ENCODE measurements around the gene SECISBP2.
A peak's percentile ranks its signal among the peaks of the same experiment; 100 is the strongest.
"Not testable (repeated sequence)": the region's sequence is repeated elsewhere in the genome, so short reads cannot be mapped to it uniquely, and the experiment has no call there.

Gene SECISBP2

GRCh38 chr9:89364666-89365531, 46.6 kb downstream of the SECISBP2 start:
- no peak for DNase-seq (ENCODE audit: low read depth in 2 of 2)

GRCh38 chr9:89365532-89365912, 47.2 kb downstream of the SECISBP2 start:
- no peak for DNase-seq (ENCODE audit: low read depth in 2 of 2)

GRCh38 chr9:89366711-89367110, 48.4 kb downstream of the SECISBP2 start:
- DNase-seq (ENCODE audit: low read depth in 2 of 2), result peak in 1 of 2 donors; percentile 30

GRCh38 chr9:89367281-89367680, 49.0 kb downstream of the SECISBP2 start:
- no peak for DNase-seq (ENCODE audit: low read depth in 2 of 2)

GRCh38 chr9:89367726-89368437, 49.6 kb downstream of the SECISBP2 start:
- no peak for DNase-seq (ENCODE audit: low read depth in 2 of 2)

- no peak for DNase-seq (ENCODE audit: low read depth in 2 of 2)
Observed at GRCh38 chr9:89368550-89368949, 50.2 kb downstream of the SECISBP2 start.

GRCh38 chr9:89368978-89369377, 50.7 kb downstream of the SECISBP2 start:
- no peak for DNase-seq (ENCODE audit: low read depth in 2 of 2)

GRCh38 chr9:89370593-89370992, 52.3 kb downstream of the SECISBP2 start:
- DNase-seq (ENCODE audit: low read depth in 2 of 2), result no peak

- not testable (repeated sequence) for DNase-seq (ENCODE audit: low read depth in 2 of 2)
Observed at GRCh38 chr9:89371791-89372190, 53.5 kb downstream of the SECISBP2 start.

- DNase-seq (ENCODE audit: low read depth in 2 of 2), result peak in 1 of 2 donors; percentile 20
Observed at GRCh38 chr9:89372230-89372816, 54.0 kb downstream of the SECISBP2 start.

- DNase-seq (ENCODE audit: low read depth in 2 of 2), result no peak
Observed at GRCh38 chr9:89372979-89373378, 54.7 kb downstream of the SECISBP2 start.

GRCh38 chr9:89374176-89374575, 55.9 kb downstream of the SECISBP2 start:
- no peak for DNase-seq (ENCODE audit: low read depth in 2 of 2)

GRCh38 chr9:89375191-89375760, 57.0 kb downstream of the SECISBP2 start:
- DNase-seq (ENCODE audit: low read depth in 2 of 2), result no peak

GRCh38 chr9:89376286-89376685, 58.0 kb downstream of the SECISBP2 start:
- DNase-seq (ENCODE audit: low read depth in 2 of 2), result no peak

- no peak for DNase-seq (ENCODE audit: low read depth in 2 of 2)
Observed at GRCh38 chr9:89376741-89377351, 58.5 kb downstream of the SECISBP2 start.

GRCh38 chr9:89377411-89377810, 59.1 kb downstream of the SECISBP2 start:
- no peak for DNase-seq (ENCODE audit: low read depth in 2 of 2)

GRCh38 chr9:89378541-89378940, 60.2 kb downstream of the SECISBP2 start:
- no peak for DNase-seq (ENCODE audit: low read depth in 2 of 2)

- DNase-seq (ENCODE audit: low read depth in 2 of 2), result no peak
Observed at GRCh38 chr9:89379031-89379430, 60.7 kb downstream of the SECISBP2 start.

GRCh38 chr9:89379508-89380115, 61.3 kb downstream of the SECISBP2 start:
- DNase-seq (ENCODE audit: low read depth in 2 of 2), result no peak

GRCh38 chr9:89380437-89381307, 62.4 kb downstream of the SECISBP2 start:
- DNase-seq (ENCODE audit: low read depth in 2 of 2), result no peak

- no peak for DNase-seq (ENCODE audit: low read depth in 2 of 2)
Observed at GRCh38 chr9:89381308-89381609, 63.0 kb downstream of the SECISBP2 start.
